Effector memory CD4-positive, alpha-beta T cell (primary cell): ENCODE measurements around the gene ROBO1.

ENCODE experiments used
- DNase-seq, 3 donors: peaks; one replicate each; pipeline ENCODE4 v3.0.0-alpha.2; 2020
- H3K27ac ChIP-seq: 2 replicates; pipeline ENCODE4 v1.7.0; 2013; ENCODE audit warnings: mild to moderate bottlenecking, low read length, moderate library complexity; ENCODE audit not compliant: insufficient read depth, poor library complexity, severe bottlenecking
- H3K27me3 ChIP-seq: replicated peaks from 2 replicates; pipeline ENCODE4 v1.7.0; 2013; ENCODE audit warnings: mild to moderate bottlenecking, low read length; ENCODE audit not compliant: insufficient read depth, control insufficient read depth, poor library complexity, severe bottlenecking
- H3K36me3 ChIP-seq: 2 replicates; pipeline ENCODE4 v1.7.0; 2013; ENCODE audit warnings: mild to moderate bottlenecking, low read length, moderate library complexity; ENCODE audit not compliant: control insufficient read depth, insufficient read depth
- H3K4me1 ChIP-seq: 2 replicates; pipeline ENCODE4 v1.7.0; 2013; ENCODE audit warnings: low read length, mild to moderate bottlenecking; ENCODE audit not compliant: control insufficient read depth, insufficient read depth, poor library complexity, severe bottlenecking
- H3K4me3 ChIP-seq: 2 replicates; pipeline ENCODE4 v1.7.0; 2013; ENCODE audit warnings: low read length, low read depth, mild to moderate bottlenecking; ENCODE audit not compliant: insufficient read depth, poor library complexity, severe bottlenecking
- H3K9me3 ChIP-seq: 2 replicates; pipeline ENCODE4 v1.7.0; 2013; ENCODE audit warnings: mild to moderate bottlenecking, low read length, moderate library complexity; ENCODE audit not compliant: control insufficient read depth

The ROBO1 gene

GRCh38 chr3:79586232-79586631, 181.6 kb downstream of the ROBO1 start:
- Histone ChIP-seq H3K27ac (no peak overlapping the region), H3K9me3 (no peaks in the 10 kb centered on the region), H3K4me3 (no peak overlapping the region), H3K27me3 (no peaks in the 10 kb centered on the region), H3K36me3 (no peaks in the 10 kb centered on the region), H3K4me1 (no peaks in the 10 kb centered on the region)
- no peak for DNase-seq

GRCh38 chr3:79572930-79573329, 194.9 kb downstream of the ROBO1 start:
- no peaks in the 10 kb centered on the region for H3K27me3 ChIP-seq

GRCh38 chr3:79568938-79569337, 198.9 kb downstream of the ROBO1 start:
- H3K27me3 ChIP-seq = no peaks in the 10 kb centered on the region
- H3K4me1 ChIP-seq = no peaks in the 10 kb centered on the region
- H3K4me3 ChIP-seq = no peak overlapping the region
- DNase-seq = no peak
- H3K9me3 ChIP-seq = no peaks in the 10 kb centered on the region
- no peaks in the 10 kb centered on the region for H3K36me3 ChIP-seq
- H3K27ac ChIP-seq = no peak overlapping the region

More at GRCh38 chr3:79572930-79573329, 194.9 kb downstream of the ROBO1 start:
- Histone ChIP-seq H3K4me3 (no peak overlapping the region), H3K27ac (no peak overlapping the region), H3K9me3 (no peaks in the 10 kb centered on the region), H3K4me1 (no peaks in the 10 kb centered on the region), H3K36me3 (no peaks in the 10 kb centered on the region)
- DNase-seq = no peak

GRCh38 chr3:79564192-79564591, 203.6 kb downstream of the ROBO1 start:
- Histone ChIP-seq H3K27me3 (no peaks in the 10 kb centered on the region), H3K4me1 (no peaks in the 10 kb centered on the region), H3K4me3 (no peak overlapping the region), H3K9me3 (no peaks in the 10 kb centered on the region), H3K27ac (no peak overlapping the region), H3K36me3 (no peaks in the 10 kb centered on the region)
- no peak for DNase-seq

GRCh38 chr3:79560698-79561097, 207.1 kb downstream of the ROBO1 start:
- H3K4me1 ChIP-seq = no peaks in the 10 kb centered on the region
- H3K36me3 ChIP-seq = no peaks in the 10 kb centered on the region
- H3K27ac ChIP-seq = no peak overlapping the region
- no peaks in the 10 kb centered on the region for H3K9me3 ChIP-seq
- H3K27me3 ChIP-seq = no peaks in the 10 kb centered on the region
- DNase-seq = no peak
- H3K4me3 ChIP-seq = no peak overlapping the region

- no peaks in the 10 kb centered on the region for H3K9me3 ChIP-seq
- no peak overlapping the region for H3K4me3 ChIP-seq
- H3K4me1 ChIP-seq = no peaks in the 10 kb centered on the region
- no peaks in the 10 kb centered on the region for H3K36me3 ChIP-seq
- H3K27ac ChIP-seq = no peak overlapping the region
- no peak for DNase-seq
- no peaks in the 10 kb centered on the region for H3K27me3 ChIP-seq
These were observed 208.9 kb downstream of the ROBO1 start for GRCh38 chr3:79558943-79559342.

- H3K36me3 ChIP-seq = no peaks in the 10 kb centered on the region
These were observed 212.1 kb downstream of the ROBO1 start for GRCh38 chr3:79555655-79556054.

GRCh38 chr3:79551997-79552396, 215.8 kb downstream of the ROBO1 start:
- H3K4me1 ChIP-seq = no peaks in the 10 kb centered on the region

More at GRCh38 chr3:79555655-79556054, 212.1 kb downstream of the ROBO1 start:
- H3K27me3 ChIP-seq = no peaks in the 10 kb centered on the region
- H3K27ac ChIP-seq = no peak overlapping the region
- no peaks in the 10 kb centered on the region for H3K9me3 ChIP-seq
- DNase-seq = no peak
- no peaks in the 10 kb centered on the region for H3K4me1 ChIP-seq
- H3K4me3 ChIP-seq = no peak overlapping the region

GRCh38 chr3:79551321-79551892, 216.4 kb downstream of the ROBO1 start:
- no peaks in the 10 kb centered on the region for H3K27me3 ChIP-seq
- no peaks in the 10 kb centered on the region for H3K9me3 ChIP-seq
- no peak overlapping the region for H3K4me3 ChIP-seq
- H3K27ac ChIP-seq = no peak overlapping the region
- no peak for DNase-seq
- H3K36me3 ChIP-seq = no peaks in the 10 kb centered on the region
- H3K4me1 ChIP-seq = no peaks in the 10 kb centered on the region

More at GRCh38 chr3:79551997-79552396, 215.8 kb downstream of the ROBO1 start:
- Histone ChIP-seq H3K27me3 (no peaks in the 10 kb centered on the region), H3K36me3 (no peaks in the 10 kb centered on the region), H3K27ac (no peak overlapping the region), H3K9me3 (no peaks in the 10 kb centered on the region), H3K4me3 (no peak overlapping the region)
- no peak for DNase-seq

- Histone ChIP-seq H3K4me1 (no peaks in the 10 kb centered on the region), H3K27me3 (no peaks in the 10 kb centered on the region), H3K4me3 (no peak overlapping the region), H3K9me3 (no peaks in the 10 kb centered on the region), H3K27ac (no peak overlapping the region), H3K36me3 (no peaks in the 10 kb centered on the region)
- no peak for DNase-seq
These were observed 224.4 kb downstream of the ROBO1 start for GRCh38 chr3:79543218-79543982.
